PC-9 (cell line): ENCODE measurements around the gene NUDT2. TPM values are rescaled to one million over a fixed set of nuclear protein-coding genes. Genes with fewer than 3 reads are reported as not detected.

ENCODE experiments used
- BruUV-seq: library from RNA; stranded (reverse); fragments of 400-500 nt; replicated peaks from 2 replicates; lab custom pipeline; 2021; lab: Mats Ljungman, UMichigan
- CTCF ChIA-PET: fragments of 300-600 bp; sonication (Branson Sonifier 250); formaldehyde crosslinking; loops from one replicate; lab custom pipeline; 2022; ENCODE audit warnings: antibody characterized with exemption; lab: Charles Lee
- POLR2A ChIA-PET: fragments of 300-600 bp; sonication (Branson Sonifier 250); formaldehyde crosslinking; loops from one replicate; lab custom pipeline; 2022; ENCODE audit warnings: antibody characterized with exemption; ENCODE audit not compliant: unreplicated experiment; lab: Charles Lee
- DNase-seq, 2 experiments: peaks; one replicate each; pipeline versions ENCODE4 v3.0.0 to v3.0.0-alpha.2; 2015 to 2022; ENCODE audit warnings: mixed read lengths in 1 of 2
- H2AFZ ChIP-seq: fragments of 200-600 bp; sonication (generic); 2 replicates; pipeline ENCODE4 v1.8.1; 2017; ENCODE audit warnings: antibody characterized with exemption
- H3F3A ChIP-seq: fragments of 200-600 bp; sonication (generic); 2 replicates; pipeline ENCODE4 v1.8.1; 2017; ENCODE audit warnings: antibody characterized with exemption, mild to moderate bottlenecking, low read depth; ENCODE audit not compliant: insufficient read depth
- H3K27ac ChIP-seq: fragments of 200-600 bp; sonication (generic); 2 replicates; pipeline ENCODE4 v1.6.1; 2016; ENCODE audit warnings: mixed run types
- H3K27me3 ChIP-seq: fragments of 200-600 bp; sonication (generic); 2 replicates; pipeline ENCODE4 v1.6.1; 2016; ENCODE audit warnings: low read depth, mixed run types; ENCODE audit not compliant: insufficient read depth
- H3K36me3 ChIP-seq: fragments of 200-600 bp; sonication (generic); 2 replicates; pipeline ENCODE4 v1.6.1; 2016; ENCODE audit warnings: low read depth, mixed run types
- H3K4me1 ChIP-seq: fragments of 200-600 bp; sonication (generic); replicated peaks from 2 replicates; pipeline ENCODE4 v1.6.1; 2016; ENCODE audit warnings: mixed run types; ENCODE audit not compliant: insufficient read depth
- H3K4me2 ChIP-seq: fragments of 200-600 bp; sonication (generic); 2 replicates; pipeline ENCODE4 v1.6.1; 2017; ENCODE audit warnings: mixed run types
- H3K4me3 ChIP-seq: fragments of 200-600 bp; sonication (generic); 2 replicates; pipeline ENCODE4 v1.6.1; 2016; ENCODE audit warnings: mixed run types
- H3K79me2 ChIP-seq: fragments of 200-600 bp; sonication (generic); 2 replicates; pipeline ENCODE4 v1.6.1; 2017; ENCODE audit warnings: low read depth, mixed run types
- H3K9me2 ChIP-seq: fragments of 200-600 bp; sonication (generic); 2 replicates; pipeline ENCODE4 v1.8.1; 2017; ENCODE audit warnings: mild to moderate bottlenecking; ENCODE audit not compliant: insufficient read depth
- H3K9me3 ChIP-seq: fragments of 200-600 bp; sonication (generic); 2 replicates; pipeline ENCODE4 v1.8.1; 2016; ENCODE audit warnings: low read depth; ENCODE audit not compliant: insufficient read depth
- H4K20me1 ChIP-seq: fragments of 200-600 bp; sonication (generic); 2 replicates; pipeline ENCODE4 v1.8.1; 2017; ENCODE audit not compliant: insufficient read depth
- CTCF ChIP-seq: fragments of 200-600 bp; sonication (generic); conservative IDR thresholded peaks from 2 replicates; pipeline ENCODE4 v1.6.1; 2017; ENCODE audit warnings: mixed run types, antibody characterized with exemption, mild to moderate bottlenecking, moderate library complexity
- EZH2 ChIP-seq: fragments of 200-600 bp; sonication (generic); IDR thresholded peaks from 2 replicates; pipeline ENCODE4 v1.8.0; 2017; ENCODE audit warnings: antibody characterized with exemption, low read depth
- intact Hi-C: fragments of 100-400 bp; cut with micrococcal nuclease; formaldehyde crosslinking; loops from one replicate; pipeline ENCODE4 v1.10.0; 2022; ENCODE audit not compliant: unreplicated experiment
- total RNA-seq: library from RNA; stranded (reverse); gene quantifications from 2 replicates; pipeline ENCODE4 v1.2.3, GENCODE V29; 2021

Gene NUDT2
- total RNA-seq, 1 experiment from 2014 or later, result 31.3 TPM

GRCh38 chr9:34332076-34332964 is 3.0 kb downstream of the NUDT2 start:
- POLR2A ChIA-PET, result interaction anchor here (0.6 kb wide), 1 partner anchor 23 kb away, joined by 9 read pairs; no protein-coding TSS in a partner anchor
- Histone ChIP-seq H2AFZ (no peak overlapping the region), H4K20me1 (no peaks in the 10 kb centered on the region), H3K9me2 (no peaks in the 10 kb centered on the region), H3K4me3 (no peak overlapping the region), H3K27ac (no peak overlapping the region), H3K9me3 (no peaks in the 10 kb centered on the region), H3K4me2 (no peak overlapping the region), H3K27me3 (no peaks in the 10 kb centered on the region), H3K79me2 (peaks cover 23% of the 10 kb centered on the region), H3K36me3 (no peaks in the 10 kb centered on the region), H3F3A (0 out of 2 replicates have a peak, but pooled peaks cover 5% of the 10 kb centered on the region), H3K4me1 (peaks cover 4% of the 10 kb centered on the region; the same call in 1 of the 2 replicates)
- DNase-seq, result no peak
- CTCF ChIA-PET, result interaction anchor here (1.3 kb wide), 1 partner anchor 259 kb away, joined by 4 read pairs; no protein-coding TSS in a partner anchor
- intact Hi-C loops, result loop anchor here (2.0 to 5.0 kb wide), 3 partner anchors 46 to 270 kb away; no protein-coding TSS in a partner anchor
- TF ChIP-seq EZH2 (no peak), CTCF (peak; percentile 50)
- BruUV-seq, result no TSS peak

- H3K79me2 ChIP-seq, result peaks cover 11% of the 10 kb centered on the region
- 0 out of 2 replicates have a peak, but pooled peaks cover 5% of the 10 kb centered on the region for H3F3A ChIP-seq
- ChIA-PET POLR2A (no interaction called here), CTCF (no interaction called here)
- no peak overlapping the region for H3K4me2 ChIP-seq
- H3K4me1 ChIP-seq, result peaks cover 4% of the 10 kb centered on the region; the same call in 1 of the 2 replicates
- H2AFZ ChIP-seq, result no peak overlapping the region
- no peak overlapping the region for H3K27ac ChIP-seq
- H3K4me3 ChIP-seq, result no peak overlapping the region
- H3K9me3 ChIP-seq, result no peaks in the 10 kb centered on the region
- no peaks in the 10 kb centered on the region for H4K20me1 ChIP-seq
- DNase-seq, result no peak
- intact Hi-C loops, result loop anchor here (2.0 to 5.0 kb wide), 3 partner anchors 45 to 269 kb away; no protein-coding TSS in a partner anchor
- H3K27me3 ChIP-seq, result no peaks in the 10 kb centered on the region
- no TSS peak for BruUV-seq
- no peaks in the 10 kb centered on the region for H3K9me2 ChIP-seq
- TF ChIP-seq CTCF (no peak), EZH2 (no peak)
- no peaks in the 10 kb centered on the region for H3K36me3 ChIP-seq
These were observed 4.5 kb downstream of the NUDT2 start for GRCh38 chr9:34333836-34334235.

GRCh38 chr9:34334337-34334824 is 5.0 kb downstream of the NUDT2 start:
- intact Hi-C loops, result loop anchor here (5.0 kb wide), 1 partner anchor 213 kb away; no protein-coding TSS in a partner anchor
- Histone ChIP-seq H3K4me1 (peaks cover 4% of the 10 kb centered on the region; the same call in 1 of the 2 replicates), H3K36me3 (no peaks in the 10 kb centered on the region), H2AFZ (no peak overlapping the region), H3K27me3 (no peaks in the 10 kb centered on the region), H4K20me1 (no peaks in the 10 kb centered on the region), H3K4me2 (no peak overlapping the region), H3K9me2 (no peaks in the 10 kb centered on the region), H3K4me3 (no peak overlapping the region), H3K79me2 (peaks cover 11% of the 10 kb centered on the region), H3F3A (0 out of 2 replicates have a peak, but pooled peaks cover 5% of the 10 kb centered on the region), H3K27ac (no peak overlapping the region), H3K9me3 (no peaks in the 10 kb centered on the region)
- BruUV-seq, result no TSS peak
- DNase-seq, result no peak
- ChIA-PET CTCF (no interaction called here), POLR2A (no interaction called here)
- TF ChIP-seq CTCF (no peak), EZH2 (no peak)
